ENCODE data around the gene DHX8.
"Not testable (repeated sequence)": the region's sequence is repeated elsewhere in the genome, so short reads cannot be mapped to it uniquely, and the experiment has no call there.

GRCh38 chr17:43459878-43460277 lies 23.9 kb upstream of the DHX8 start:
- not testable (repeated sequence) for TF ChIP-seq CTCF, POLR2A (IDR thresholded peaks at IDR 0.05)
